PC-9 (cell line): ENCODE measurements around the gene ZSCAN9.

Source experiments
- CTCF ChIP-seq: fragments of 200-600 bp; sonication (generic); conservative IDR thresholded peaks from 2 replicates; pipeline ENCODE4 v1.6.1; 2017; ENCODE audit warnings: mixed run types, antibody characterized with exemption, mild to moderate bottlenecking, moderate library complexity
- EZH2 ChIP-seq: fragments of 200-600 bp; sonication (generic); IDR thresholded peaks from 2 replicates; pipeline ENCODE4 v1.8.0; 2017; ENCODE audit warnings: antibody characterized with exemption, low read depth

- TF ChIP-seq CTCF (no peak), EZH2 (no peak)
Measured at GRCh38 chr6:28248916-28249315, 23.8 kb downstream of the ZSCAN9 start.
